GM12878 (cell line): ENCODE results near the gene ACD. TPM values are rescaled to one million over a fixed set of nuclear protein-coding genes. Genes with fewer than 3 reads are reported as not detected.

ENCODE experiments used
- ATAC-seq: fragments of 200-7000 bp; cut with Tn5 transposase; 3 replicates; pipeline ENCODE4 v1.9.1; 2020; ENCODE audit warnings: mild to moderate bottlenecking, moderate library complexity
- BruUV-seq: library from RNA; stranded (reverse); fragments of 400-500 nt; replicated peaks from 2 replicates; lab custom pipeline; 2021; lab: Mats Ljungman, UMichigan
- CTCF ChIA-PET: fragments of 300-600 bp; sonication (Branson Sonifier 250); formaldehyde crosslinking; extraction: SDS; loops from one replicate; lab custom pipeline; 2021; ENCODE audit warnings: inconsistent platforms; lab: Yijun Ruan, JAX
- POLR2A ChIA-PET: fragments of 350-600 bp; formaldehyde crosslinking; extraction: SDS; loops from one replicate; lab custom pipeline; 2021; ENCODE audit warnings: inconsistent platforms; lab: Charles Lee
- RAD21 ChIA-PET: fragments of 300-600 bp; sonication (Branson Sonifier 250); formaldehyde crosslinking; loops from one replicate; lab custom pipeline; 2023; ENCODE audit warnings: antibody characterized with exemption; ENCODE audit not compliant: unreplicated experiment; lab: Charles Lee
- SMC1A ChIA-PET: fragments of 300-600 bp; sonication (Branson Sonifier 250); formaldehyde crosslinking; loops from one replicate; lab custom pipeline; 2023; ENCODE audit not compliant: unreplicated experiment, uncharacterized antibody; lab: Charles Lee
- DNase-seq: peaks from one replicate; pipeline ENCODE4 v3.0.0-alpha.2; 2011; ENCODE audit warnings: low read depth, low spot score
- FAIRE-seq: peaks from 3 replicates; lab custom pipeline; 2011; peaks lifted over from hg19 to GRCh38; lab: Jason Lieb, UNC
- H2AFZ ChIP-seq: 2 replicates; pipeline ENCODE4 v1.6.0; 2011; ENCODE audit warnings: low read depth, low read length, control low read depth; ENCODE audit not compliant: control insufficient read depth
- H3K27ac ChIP-seq: 2 replicates; pipeline ENCODE4 v1.5.1; 2011; ENCODE audit warnings: control low read depth; ENCODE audit not compliant: control insufficient read depth, insufficient read depth
- H3K27me3 ChIP-seq, 2 experiments: replicated peaks in 1 of 2; 2 replicates each; pipeline versions ENCODE4 v1.6.0 to v1.6.1; 2011; ENCODE audit warnings: low read length in 1 of 2; ENCODE audit not compliant: control insufficient read depth in 2 of 2, insufficient read depth in 2 of 2
- H3K36me3 ChIP-seq, 2 experiments: 2 replicates each; pipeline ENCODE4 v1.5.1; 2011; ENCODE audit warnings: low read length in 1 of 2; ENCODE audit not compliant: control insufficient read depth in 2 of 2, insufficient read depth in 2 of 2
- H3K4me1 ChIP-seq: 2 replicates; pipeline ENCODE4 v1.6.1; 2011; ENCODE audit warnings: mild to moderate bottlenecking, low read length, moderate library complexity, mixed read lengths; ENCODE audit not compliant: control insufficient read depth, insufficient read depth
- H3K4me2 ChIP-seq: 2 replicates; pipeline ENCODE4 v1.6.0; 2011; ENCODE audit warnings: control low read depth; ENCODE audit not compliant: control insufficient read depth, insufficient read depth
- H3K4me3 ChIP-seq: fragments of 200-600 bp; sonication (generic); 2 replicates; pipeline ENCODE4 v1.5.1; 2016
- H3K79me2 ChIP-seq: 2 replicates; pipeline ENCODE4 v1.6.0; 2011; ENCODE audit warnings: low read length; ENCODE audit not compliant: control insufficient read depth, insufficient read depth
- H3K9ac ChIP-seq: 2 replicates; pipeline ENCODE4 v1.8.0; 2011; ENCODE audit warnings: low read length, control low read depth, mixed read lengths; ENCODE audit not compliant: control insufficient read depth, insufficient read depth
- H3K9me3 ChIP-seq: replicated peaks from 3 replicates; pipeline ENCODE4 v1.5.1; 2011; ENCODE audit warnings: mild to moderate bottlenecking, low read length; ENCODE audit not compliant: control insufficient read depth, insufficient read depth
- H4K20me1 ChIP-seq: 2 replicates; pipeline ENCODE4 v1.6.0; 2011; ENCODE audit not compliant: control insufficient read depth, insufficient read depth
- CBFB ChIP-seq: IDR thresholded peaks from 2 replicates; pipeline ENCODE4 v1.6.1; 2016; ENCODE audit warnings: antibody characterized with exemption, low read depth
- EP300 ChIP-seq, 2 experiments: fragments of 150-350 bp in 1 of 2; IDR thresholded peaks; 2 replicates each; pipeline ENCODE4 v1.6.1; 2011 to 2012; ENCODE audit warnings: low read depth in 2 of 2, low read length in 2 of 2, borderline replicate concordance in 1 of 2, improper control_type of control experiment in 1 of 2, inconsistent platforms in 1 of 2; ENCODE audit not compliant: control insufficient read depth in 1 of 2
- FOS ChIP-seq: IDR thresholded peaks from 3 replicates; pipeline ENCODE4 v1.6.1; 2011; ENCODE audit warnings: borderline replicate concordance; ENCODE audit not compliant: insufficient read length; ENCODE audit errors: extremely low read depth
- IRF4 ChIP-seq: IDR thresholded peaks from 2 replicates; pipeline ENCODE4 v1.6.1; 2011; ENCODE audit warnings: low read depth, low read length
- MEF2A ChIP-seq: IDR thresholded peaks from 2 replicates; pipeline ENCODE4 v1.6.1; 2011; ENCODE audit warnings: low read depth, mild to moderate bottlenecking, low read length, moderate library complexity; ENCODE audit not compliant: insufficient read depth
- MTA3 ChIP-seq: IDR thresholded peaks from 2 replicates; pipeline ENCODE4 v1.6.1; 2012; ENCODE audit warnings: low read length, inconsistent platforms, borderline replicate concordance
- NFIC ChIP-seq: IDR thresholded peaks from 2 replicates; pipeline ENCODE4 v1.6.1; 2012; ENCODE audit warnings: low read depth, mild to moderate bottlenecking, inconsistent platforms, low read length, moderate library complexity
- POU2F2 ChIP-seq: IDR thresholded peaks from 3 replicates; pipeline ENCODE4 v1.6.1; 2011; ENCODE audit warnings: low read depth, mild to moderate bottlenecking, low read length, borderline replicate concordance
- SP1 ChIP-seq: IDR thresholded peaks from one replicate; pipeline ENCODE4 v1.6.1; 2011; ENCODE audit warnings: low read depth, low read length
- SREBF2 ChIP-seq: IDR thresholded peaks from 2 replicates; pipeline ENCODE4 v1.6.1; 2012; ENCODE audit warnings: mild to moderate bottlenecking, low read length
- STAT3 ChIP-seq: IDR thresholded peaks from 2 replicates; pipeline ENCODE4 v1.6.1; 2011; ENCODE audit warnings: low read depth, low read length, improper control_type of control experiment
- ZBED1 ChIP-seq: IDR thresholded peaks from 2 replicates; pipeline ENCODE4 v1.6.1; 2016; ENCODE audit warnings: borderline replicate concordance
- WGBS: methylation state at CpG from one replicate; pipeline ENCODE4 v1.1.6; 2016; ENCODE audit warnings: low lambda C conversion rate; ENCODE audit not compliant: insufficient replicate concordance, insufficient coverage; ENCODE audit errors: missing lambda C conversion rate; 5-methylcytosine and 5-hydroxymethylcytosine counted together
- in situ Hi-C: fragments of 300-500 bp; cut with MboI; formaldehyde crosslinking; loops from 9 replicates; pipeline ENCODE4 v1.14.3; 2018; ENCODE audit warnings: mixed read lengths
- intact Hi-C: fragments of 100-400 bp; cut with micrococcal nuclease; formaldehyde crosslinking; loops from one replicate; pipeline ENCODE4 v1.14.2; 2022; ENCODE audit not compliant: unreplicated experiment
- polyA plus RNA-seq, 11 experiments: library from polyadenylated mRNA; depleted of rRNA in 4 of 11; unstranded in 6 of 11; stranded (reverse) in 5 of 11; fragments of >200 nt; fragmentation: Nextera tagmentation in 4 of 11; fragmentation: Illumina TruSeq in 1 of 11; extraction: Ambion mirVana in 4 of 11; extraction: Trizol in 1 of 11; gene quantifications; 1 replicate in 1 of 11; 2 replicates in 10 of 11; pipeline versions ENCODE4 v1.2.1 to v1.2.3, GENCODE V29; 2011 to 2016; ENCODE audit warnings: inconsistent platforms in 2 of 11, missing spikeins in 2 of 11, low read depth in 1 of 11
- total RNA-seq, 4 experiments: library from RNA; depleted of rRNA in 3 of 4; stranded (reverse); fragments of >200 nt in 3 of 4; fragmentation: Illumina TruSeq in 1 of 4; extraction: Trizol in 1 of 4; gene quantifications; 2 replicates each; pipeline versions ENCODE4 v1.2.1 to v1.2.3, GENCODE V29; 2013 to 2021
- TF ChIP-seq, protein P1 (sequence below): IDR thresholded peaks from 2 replicates; pipeline ENCODE4 v1.6.1; 2011; ENCODE audit warnings: low read depth, mild to moderate bottlenecking, low read length, moderate library complexity, borderline replicate concordance; ENCODE audit errors: extremely low read depth
- TF ChIP-seq, protein P2 (sequence below): fragments of 450-650 bp; IDR thresholded peaks from 2 replicates; pipeline ENCODE4 v1.6.1; 2016; ENCODE audit warnings: mild to moderate bottlenecking
- TF ChIP-seq, protein P3 (sequence below): IDR thresholded peaks from 2 replicates; pipeline ENCODE4 v1.6.1; 2011; ENCODE audit warnings: borderline replicate concordance, low read depth, mild to moderate bottlenecking, moderate library complexity, low read length; ENCODE audit not compliant: insufficient read depth, poor library complexity, severe bottlenecking
- TF ChIP-seq, protein P4 (sequence below): IDR thresholded peaks from 2 replicates; pipeline ENCODE4 v1.6.1; 2011; ENCODE audit warnings: borderline replicate concordance, low read depth, mild to moderate bottlenecking, moderate library complexity, mixed read lengths, low read length; ENCODE audit not compliant: insufficient read depth; ENCODE audit errors: extremely low read length
- TF ChIP-seq, protein P5 (sequence below): fragments of 150-350 bp; IDR thresholded peaks from 2 replicates; pipeline ENCODE4 v1.6.1; 2016; ENCODE audit warnings: low read depth, low read length

Gene ACD
- total and polyA plus RNA-seq, 10 of the 15 experiments (the other 5 are each of a cell fraction or from before 2014, with no cell fraction given): 2.9 to 46.7 (median 23.9) TPM

DNA sequence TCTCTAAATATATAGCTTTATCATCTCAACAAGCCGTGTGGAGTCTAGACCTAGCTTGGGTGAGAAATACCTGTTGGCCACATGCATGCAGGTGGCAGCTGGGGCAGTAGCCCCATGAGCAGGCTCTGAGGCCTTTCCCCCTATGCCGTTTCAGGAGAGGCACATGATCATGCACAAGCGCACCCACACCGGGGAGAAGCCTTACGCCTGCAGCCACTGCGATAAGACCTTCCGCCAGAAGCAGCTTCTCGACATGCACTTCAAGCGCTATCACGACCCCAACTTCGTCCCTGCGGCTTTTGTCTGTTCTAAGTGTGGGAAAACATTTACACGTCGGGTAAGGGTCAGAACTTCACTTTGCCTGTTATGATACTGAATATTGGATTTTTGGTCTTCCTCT, 31.8 kb downstream of the ACD start:
- ChIA-PET CTCF (interaction anchor here (0.6 to 1.1 kb wide), 2 partner anchors 51 to 114 kb away, joined by 3 read pairs; no protein-coding TSS in a partner anchor), POLR2A (interaction anchor here (0.5 to 0.6 kb wide), 2 partner anchors 118 to 754 kb away, joined by 3 read pairs; no protein-coding TSS in a partner anchor), SMC1A (interaction anchor here (0.8 kb wide), 2 partner anchors 11 to 27 kb away, joined by 3 to 4 read pairs; no protein-coding TSS in a partner anchor), RAD21 (no interaction called here)
- Histone ChIP-seq H3K9me3 (no peaks in the 10 kb centered on the region), H3K27ac (no peak overlapping the region), H3K27me3 (no peaks in the 10 kb centered on the region), H3K79me2 (no peaks in the 10 kb centered on the region), H3K4me1 (no peaks in the 10 kb centered on the region), H3K36me3 (peaks cover 13 to 38% of the 10 kb centered on the region in 2 experiments), H2AFZ (no peak overlapping the region), H3K4me2 (no peak overlapping the region), H4K20me1 (no peaks in the 10 kb centered on the region), H3K4me3 (no peak overlapping the region), H3K9ac (no peak overlapping the region)
- ATAC-seq: no peak
- 92% methylated on average over 14 of the region's 14 CpGs for WGBS
- in situ Hi-C loops: no loop called here
- DNase-seq: no peak
- intact Hi-C loops: no loop called here
- no TSS peak for BruUV-seq
- FAIRE-seq: no peak
- TF ChIP-seq SREBF2 (no peak), EP300 (IDR thresholded peaks at IDR 0.05; ENCODE audit: borderline replicate concordance in 1 of 2, control insufficient read depth in 1 of 2, low read depth in 2 of 2, low read length in 2 of 2) (no peak), ZBED1 (no peak), NFIC (no peak), CBFB (no peak), FOS (no peak), STAT3 (no peak), IRF4 (no peak), SP1 (no peak), POU2F2 (no peak), MEF2A (no peak), MTA3 (no peak)
- TF ChIP-seq, protein P1, sequence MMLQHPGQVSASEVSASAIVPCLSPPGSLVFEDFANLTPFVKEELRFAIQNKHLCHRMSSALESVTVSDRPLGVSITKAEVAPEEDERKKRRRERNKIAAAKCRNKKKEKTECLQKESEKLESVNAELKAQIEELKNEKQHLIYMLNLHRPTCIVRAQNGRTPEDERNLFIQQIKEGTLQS: no peak
- TF ChIP-seq, protein P2, sequence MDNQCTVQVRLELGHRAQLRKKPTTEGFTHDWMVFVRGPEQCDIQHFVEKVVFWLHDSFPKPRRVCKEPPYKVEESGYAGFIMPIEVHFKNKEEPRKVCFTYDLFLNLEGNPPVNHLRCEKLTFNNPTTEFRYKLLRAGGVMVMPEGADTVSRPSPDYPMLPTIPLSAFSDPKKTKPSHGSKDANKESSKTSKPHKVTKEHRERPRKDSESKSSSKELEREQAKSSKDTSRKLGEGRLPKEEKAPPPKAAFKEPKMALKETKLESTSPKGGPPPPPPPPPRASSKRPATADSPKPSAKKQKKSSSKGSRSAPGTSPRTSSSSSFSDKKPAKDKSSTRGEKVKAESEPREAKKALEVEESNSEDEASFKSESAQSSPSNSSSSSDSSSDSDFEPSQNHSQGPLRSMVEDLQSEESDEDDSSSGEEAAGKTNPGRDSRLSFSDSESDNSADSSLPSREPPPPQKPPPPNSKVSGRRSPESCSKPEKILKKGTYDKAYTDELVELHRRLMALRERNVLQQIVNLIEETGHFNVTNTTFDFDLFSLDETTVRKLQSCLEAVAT: no peak
- TF ChIP-seq, protein P3, sequence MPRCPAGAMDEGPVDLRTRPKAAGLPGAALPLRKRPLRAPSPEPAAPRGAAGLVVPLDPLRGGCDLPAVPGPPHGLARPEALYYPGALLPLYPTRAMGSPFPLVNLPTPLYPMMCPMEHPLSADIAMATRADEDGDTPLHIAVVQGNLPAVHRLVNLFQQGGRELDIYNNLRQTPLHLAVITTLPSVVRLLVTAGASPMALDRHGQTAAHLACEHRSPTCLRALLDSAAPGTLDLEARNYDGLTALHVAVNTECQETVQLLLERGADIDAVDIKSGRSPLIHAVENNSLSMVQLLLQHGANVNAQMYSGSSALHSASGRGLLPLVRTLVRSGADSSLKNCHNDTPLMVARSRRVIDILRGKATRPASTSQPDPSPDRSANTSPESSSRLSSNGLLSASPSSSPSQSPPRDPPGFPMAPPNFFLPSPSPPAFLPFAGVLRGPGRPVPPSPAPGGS: no peak
- TF ChIP-seq, protein P4, sequence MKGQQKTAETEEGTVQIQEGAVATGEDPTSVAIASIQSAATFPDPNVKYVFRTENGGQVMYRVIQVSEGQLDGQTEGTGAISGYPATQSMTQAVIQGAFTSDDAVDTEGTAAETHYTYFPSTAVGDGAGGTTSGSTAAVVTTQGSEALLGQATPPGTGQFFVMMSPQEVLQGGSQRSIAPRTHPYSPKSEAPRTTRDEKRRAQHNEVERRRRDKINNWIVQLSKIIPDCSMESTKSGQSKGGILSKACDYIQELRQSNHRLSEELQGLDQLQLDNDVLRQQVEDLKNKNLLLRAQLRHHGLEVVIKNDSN: no peak
- TF ChIP-seq, protein P5, sequence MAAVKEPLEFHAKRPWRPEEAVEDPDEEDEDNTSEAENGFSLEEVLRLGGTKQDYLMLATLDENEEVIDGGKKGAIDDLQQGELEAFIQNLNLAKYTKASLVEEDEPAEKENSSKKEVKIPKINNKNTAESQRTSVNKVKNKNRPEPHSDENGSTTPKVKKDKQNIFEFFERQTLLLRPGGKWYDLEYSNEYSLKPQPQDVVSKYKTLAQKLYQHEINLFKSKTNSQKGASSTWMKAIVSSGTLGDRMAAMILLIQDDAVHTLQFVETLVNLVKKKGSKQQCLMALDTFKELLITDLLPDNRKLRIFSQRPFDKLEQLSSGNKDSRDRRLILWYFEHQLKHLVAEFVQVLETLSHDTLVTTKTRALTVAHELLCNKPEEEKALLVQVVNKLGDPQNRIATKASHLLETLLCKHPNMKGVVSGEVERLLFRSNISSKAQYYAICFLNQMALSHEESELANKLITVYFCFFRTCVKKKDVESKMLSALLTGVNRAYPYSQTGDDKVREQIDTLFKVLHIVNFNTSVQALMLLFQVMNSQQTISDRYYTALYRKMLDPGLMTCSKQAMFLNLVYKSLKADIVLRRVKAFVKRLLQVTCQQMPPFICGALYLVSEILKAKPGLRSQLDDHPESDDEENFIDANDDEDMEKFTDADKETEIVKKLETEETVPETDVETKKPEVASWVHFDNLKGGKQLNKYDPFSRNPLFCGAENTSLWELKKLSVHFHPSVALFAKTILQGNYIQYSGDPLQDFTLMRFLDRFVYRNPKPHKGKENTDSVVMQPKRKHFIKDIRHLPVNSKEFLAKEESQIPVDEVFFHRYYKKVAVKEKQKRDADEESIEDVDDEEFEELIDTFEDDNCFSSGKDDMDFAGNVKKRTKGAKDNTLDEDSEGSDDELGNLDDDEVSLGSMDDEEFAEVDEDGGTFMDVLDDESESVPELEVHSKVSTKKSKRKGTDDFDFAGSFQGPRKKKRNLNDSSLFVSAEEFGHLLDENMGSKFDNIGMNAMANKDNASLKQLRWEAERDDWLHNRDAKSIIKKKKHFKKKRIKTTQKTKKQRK: no peak
